Retinal pigment epithelial cell (primary cell): ENCODE measurements around the gene IKZF1.

Experiments used
- DNase-seq: peaks from one replicate; pipeline ENCODE4 v3.0.0-alpha.2; 2010; ENCODE audit warnings: low read depth
- H3K4me3 ChIP-seq: 2 replicates; pipeline ENCODE4 v1.5.1; 2011; ENCODE audit warnings: mild to moderate bottlenecking, low read length, control low read depth, moderate library complexity
- CTCF ChIP-seq: conservative IDR thresholded peaks from 2 replicates; pipeline ENCODE4 v1.5.1; 2011; ENCODE audit warnings: low read depth, low read length, control low read depth, inconsistent platforms

The IKZF1 gene

GRCh38 chr7:50357426-50357825, 52.9 kb downstream of the IKZF1 start:
- TF ChIP-seq CTCF, result no peak
- DNase-seq, result no peak
- no peak overlapping the region for H3K4me3 ChIP-seq

GRCh38 chr7:50358041-50358705, 53.7 kb downstream of the IKZF1 start:
- no peak for TF ChIP-seq CTCF
- DNase-seq, result no peak
- H3K4me3 ChIP-seq, result no peak overlapping the region

- no peak for DNase-seq
- no peak for TF ChIP-seq CTCF
- no peak overlapping the region for H3K4me3 ChIP-seq
Measured at GRCh38 chr7:50358779-50359178, 54.3 kb downstream of the IKZF1 start.

GRCh38 chr7:50359258-50359994, 54.9 kb downstream of the IKZF1 start:
- no peak for TF ChIP-seq CTCF
- no peak overlapping the region for H3K4me3 ChIP-seq
- DNase-seq, result no peak

GRCh38 chr7:50359995-50360925, 55.7 kb downstream of the IKZF1 start:
- DNase-seq, result no peak
- H3K4me3 ChIP-seq, result no peak overlapping the region
- TF ChIP-seq CTCF, result no peak

GRCh38 chr7:50362142-50362541, 57.6 kb downstream of the IKZF1 start:
- no peak for TF ChIP-seq CTCF
- H3K4me3 ChIP-seq, result no peak overlapping the region
- no peak for DNase-seq
